Breast epithelium (tissue), 4 donors: ENCODE results near the gene AFF3. TPM values are rescaled to one million over a fixed set of nuclear protein-coding genes. Genes with fewer than 3 reads are reported as not detected.

Experiments used
- DNase-seq, 2 donors: peaks; one replicate each; pipeline ENCODE4 v3.0.0-alpha.2; 2019; ENCODE audit warnings: low spot score in 2 of 2
- H3K27ac ChIP-seq, 2 donors: fragments of 200-600 bp; sonication (generic) in 1 of 2; one replicate each; pipeline ENCODE4 v1.5.1; 2016 to 2019; ENCODE audit warnings: mild to moderate bottlenecking in 1 of 2
- H3K27me3 ChIP-seq, 2 donors: fragments of 200-600 bp; sonication (generic) in 1 of 2; one replicate each; pipeline versions ENCODE4 v1.5.1 to v1.6.0; 2017 to 2019; ENCODE audit warnings: control low read depth in 1 of 2, mild to moderate bottlenecking in 1 of 2
- H3K36me3 ChIP-seq: fragments of 200-600 bp; one replicate; pipeline ENCODE4 v1.5.1; 2019
- H3K4me1 ChIP-seq, 2 donors: fragments of 200-600 bp; sonication (generic); one replicate each; pipeline ENCODE4 v1.5.1; 2016 to 2019; ENCODE audit warnings: control low read depth in 1 of 2
- H3K4me3 ChIP-seq, 3 donors: fragments of 200-600 bp; sonication (generic); 1 replicate in 2 of 3; 2 replicates in 1 of 3; pipeline ENCODE4 v1.5.1; 2016 to 2019; ENCODE audit warnings: mild to moderate bottlenecking in 3 of 3, moderate library complexity in 2 of 3
- H3K9me3 ChIP-seq, 2 donors: fragments of 200-600 bp; sonication (generic) in 1 of 2; one replicate each; pipeline ENCODE4 v1.5.1; 2016 to 2019; ENCODE audit warnings: control low read depth in 1 of 2
- CTCF ChIP-seq, 3 donors: fragments of 450-650 bp; IDR thresholded peaks; one replicate each; pipeline ENCODE4 v1.5.1; 2016 to 2017; ENCODE audit warnings: antibody characterized with exemption in 3 of 3, mild to moderate bottlenecking in 3 of 3, moderate library complexity in 3 of 3
- POLR2A ChIP-seq: fragments of 450-650 bp; IDR thresholded peaks from one replicate; pipeline ENCODE4 v1.6.1; 2016; ENCODE audit warnings: antibody characterized with exemption, mild to moderate bottlenecking, moderate library complexity
- POLR2AphosphoS5 ChIP-seq, 3 donors: sonication (generic); formaldehyde crosslinking; IDR thresholded peaks; one replicate each; pipeline ENCODE4 v1.6.1; 2017; ENCODE audit warnings: antibody characterized with exemption in 3 of 3
- intact Hi-C: fragments of 100-400 bp; cut with DNase I; formaldehyde crosslinking; loops from one replicate; pipeline ENCODE4 v1.15.1; 2023; ENCODE audit warnings: low total_unique reads
- total RNA-seq, 3 donors: library from RNA; depleted of rRNA; stranded (reverse); fragments of >200 nt; gene quantifications; one replicate each; pipeline ENCODE4 v1.1.0, GENCODE V29; 2016

Gene AFF3
- total RNA-seq, 3 donors from 2014 or later = 8.2 to 116 (median 63.6) TPM

- H3K9me3 ChIP-seq = no peaks in the 10 kb centered on the region
- no peak for TF ChIP-seq POLR2A
- TF ChIP-seq POLR2AphosphoS5 (IDR thresholded peaks at IDR 0.05) = no peak
- no peak for TF ChIP-seq CTCF (IDR thresholded peaks at IDR 0.05)
- no peak overlapping the region for H3K27ac ChIP-seq
- H3K4me3 ChIP-seq = no peak overlapping the region
- no peaks in the 10 kb centered on the region for H3K36me3 ChIP-seq
- no peak for DNase-seq
- intact Hi-C loops = no loop called here
- no peaks in the 10 kb centered on the region for H3K4me1 ChIP-seq
- no peaks in the 10 kb centered on the region for H3K27me3 ChIP-seq
Measured at GRCh38 chr2:100054426-100054825, 88.0 kb downstream of the AFF3 start.

GRCh38 chr2:100053087-100053885 is 89.1 kb downstream of the AFF3 start:
- Histone ChIP-seq H3K4me1 (no peaks in the 10 kb centered on the region), H3K27ac (no peak overlapping the region), H3K27me3 (no peaks in the 10 kb centered on the region), H3K36me3 (no peaks in the 10 kb centered on the region), H3K9me3 (no peaks in the 10 kb centered on the region), H3K4me3 (no peak overlapping the region)
- DNase-seq = no peak
- TF ChIP-seq POLR2AphosphoS5 (IDR thresholded peaks at IDR 0.05) = no peak
- TF ChIP-seq CTCF (IDR thresholded peaks at IDR 0.05) = no peak
- no peak for TF ChIP-seq POLR2A
- intact Hi-C loops = no loop called here

GRCh38 chr2:100052650-100053049 is 89.7 kb downstream of the AFF3 start:
- H3K27ac ChIP-seq = no peak overlapping the region
- no peaks in the 10 kb centered on the region for H3K9me3 ChIP-seq
- intact Hi-C loops = no loop called here
- no peak for TF ChIP-seq CTCF (IDR thresholded peaks at IDR 0.05)
- no peaks in the 10 kb centered on the region for H3K4me1 ChIP-seq
- no peaks in the 10 kb centered on the region for H3K36me3 ChIP-seq
- H3K27me3 ChIP-seq = no peaks in the 10 kb centered on the region
- H3K4me3 ChIP-seq = no peak overlapping the region
- DNase-seq = no peak

GRCh38 chr2:100051253-100051652 is 91.1 kb downstream of the AFF3 start:
- TF ChIP-seq POLR2A (no peak), CTCF (IDR thresholded peaks at IDR 0.05) (no peak), POLR2AphosphoS5 (IDR thresholded peaks at IDR 0.05) (no peak)

GRCh38 chr2:100050685-100051084 is 91.7 kb downstream of the AFF3 start:
- no peaks in the 10 kb centered on the region for H3K27me3 ChIP-seq
- no peak for DNase-seq
- no peak overlapping the region for H3K4me3 ChIP-seq
- no peaks in the 10 kb centered on the region for H3K36me3 ChIP-seq
- intact Hi-C loops = no loop called here
- no peak for TF ChIP-seq CTCF (IDR thresholded peaks at IDR 0.05)
- no peak for TF ChIP-seq POLR2AphosphoS5 (IDR thresholded peaks at IDR 0.05)
- no peak for TF ChIP-seq POLR2A
- H3K4me1 ChIP-seq = no peaks in the 10 kb centered on the region
- no peaks in the 10 kb centered on the region for H3K9me3 ChIP-seq
- H3K27ac ChIP-seq = no peak overlapping the region

More at GRCh38 chr2:100051253-100051652, 91.1 kb downstream of the AFF3 start:
- DNase-seq = no peak
- Histone ChIP-seq H3K4me3 (no peak overlapping the region), H3K27me3 (no peaks in the 10 kb centered on the region), H3K27ac (no peak overlapping the region), H3K9me3 (no peaks in the 10 kb centered on the region), H3K4me1 (no peaks in the 10 kb centered on the region), H3K36me3 (no peaks in the 10 kb centered on the region)
- intact Hi-C loops = no loop called here
